ENCODE measurements around the gene RIT2.

The RIT2 gene

GRCh38 chr18:43080671-43081070 lies 34.8 kb downstream of the RIT2 start:
- DNase-seq: no peak

GRCh38 chr18:43079422-43079821 lies 36.1 kb downstream of the RIT2 start:
- no peak for DNase-seq

- DNase-seq: no peak
These were observed 36.9 kb downstream of the RIT2 start for GRCh38 chr18:43078478-43079092.

- no peak for DNase-seq
These were observed 37.8 kb downstream of the RIT2 start for GRCh38 chr18:43077510-43078308.

- no peak for DNase-seq
These were observed 41.7 kb downstream of the RIT2 start for GRCh38 chr18:43073771-43074170.

GRCh38 chr18:43068781-43069180 lies 46.7 kb downstream of the RIT2 start:
- no peak for DNase-seq

- DNase-seq: no peak
These were observed 47.9 kb downstream of the RIT2 start for GRCh38 chr18:43067570-43067969.

GRCh38 chr18:43061816-43062215 lies 53.7 kb downstream of the RIT2 start:
- no peak for DNase-seq

GRCh38 chr18:43061318-43061717 lies 54.2 kb downstream of the RIT2 start:
- DNase-seq: no peak

GRCh38 chr18:43060020-43060419 lies 55.5 kb downstream of the RIT2 start:
- no peak for DNase-seq

GRCh38 chr18:43054815-43055519 lies 60.5 kb downstream of the RIT2 start:
- DNase-seq: no peak

- peak; percentile 25 for DNase-seq
These were observed 66.5 kb downstream of the RIT2 start for GRCh38 chr18:43049021-43049420.

- DNase-seq: no peak
These were observed 69.2 kb downstream of the RIT2 start for GRCh38 chr18:43046322-43046721.

GRCh38 chr18:43043626-43044025 lies 71.9 kb downstream of the RIT2 start:
- DNase-seq: no peak

- no peak for DNase-seq
These were observed 75.2 kb downstream of the RIT2 start for GRCh38 chr18:43040281-43040680.

GRCh38 chr18:43034683-43035500 lies 80.6 kb downstream of the RIT2 start:
- DNase-seq: no peak

- DNase-seq: no peak
These were observed 84.3 kb downstream of the RIT2 start for GRCh38 chr18:43031169-43031568.

- DNase-seq: no peak
These were observed 86.1 kb downstream of the RIT2 start for GRCh38 chr18:43029414-43029813.

- no peak for DNase-seq
These were observed 92.6 kb downstream of the RIT2 start for GRCh38 chr18:43022874-43023273.

GRCh38 chr18:43017622-43018021 lies 97.9 kb downstream of the RIT2 start:
- no peak for DNase-seq

- no peak for DNase-seq
These were observed 102.0 kb downstream of the RIT2 start for GRCh38 chr18:43013486-43013885.

- DNase-seq: no peak
These were observed 102.5 kb downstream of the RIT2 start for GRCh38 chr18:43012951-43013350.

- no peak for DNase-seq
These were observed 104.9 kb downstream of the RIT2 start for GRCh38 chr18:43010611-43011010.

All from midbrain (tissue), 1 donor.